Measurements from ENCODE around the gene PARD3.

The PARD3 gene

DNA sequence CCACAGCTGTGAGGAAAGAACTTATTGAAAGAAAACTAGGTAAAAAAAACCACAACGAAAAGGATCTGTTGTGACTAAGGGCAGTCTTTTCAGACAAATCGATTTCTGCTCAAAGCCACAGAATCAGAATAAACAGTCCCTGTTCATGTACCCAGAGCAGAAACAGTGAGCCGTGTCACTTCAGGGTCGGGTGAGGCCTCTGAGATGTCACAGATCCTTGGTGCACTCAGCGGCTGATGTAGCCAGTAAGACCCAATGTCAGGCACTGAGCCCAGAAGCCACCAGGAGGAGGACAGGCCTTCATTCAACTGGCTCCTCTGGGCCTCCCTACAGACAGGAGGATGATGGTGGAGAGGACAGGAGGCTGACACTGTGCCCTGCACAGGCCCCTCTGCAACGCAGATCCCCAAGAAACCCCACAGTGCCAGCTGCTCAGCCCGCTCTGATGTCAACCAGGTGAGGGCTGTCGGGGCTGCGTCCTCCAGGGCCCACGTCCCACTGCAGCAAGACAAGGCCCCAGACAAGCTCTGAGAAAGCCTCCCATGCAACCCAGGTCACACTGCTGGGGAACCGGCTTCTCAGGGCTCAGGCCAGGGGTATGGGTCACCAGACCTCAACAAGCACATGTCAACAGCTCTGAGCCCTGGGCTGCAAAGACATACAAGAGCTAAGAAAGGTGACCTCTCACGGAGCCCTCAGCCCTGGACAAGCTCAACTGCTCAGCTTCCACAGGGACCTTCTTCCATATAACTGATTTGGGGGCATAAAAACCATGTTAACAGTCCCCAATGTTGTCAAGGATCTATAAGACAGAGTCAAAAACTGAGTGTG is 190.6 kb downstream of the PARD3 start:
- DNase-seq (ENCODE audit: low read depth in 2 of 2) = no peak

DNA sequence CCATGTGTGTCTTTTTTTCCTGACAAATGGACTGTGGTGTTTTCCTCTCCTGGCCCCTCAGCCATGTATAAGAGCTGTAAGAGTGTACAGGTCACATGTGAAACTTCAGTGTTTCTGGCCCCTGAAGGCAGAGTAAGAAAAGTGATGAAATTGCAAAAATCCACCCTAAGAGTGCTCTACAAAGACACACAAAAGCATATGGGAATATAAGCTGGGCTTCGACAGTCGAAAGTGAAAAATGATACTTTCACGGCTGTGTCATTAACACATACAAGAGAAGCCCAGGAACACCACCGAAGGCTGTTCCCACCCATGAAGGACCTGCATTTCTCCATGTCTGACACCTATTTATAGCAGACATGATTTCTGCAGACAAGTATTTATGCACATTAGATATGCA is 192.2 kb downstream of the PARD3 start:
- no peak for DNase-seq (ENCODE audit: low read depth in 2 of 2)

DNA sequence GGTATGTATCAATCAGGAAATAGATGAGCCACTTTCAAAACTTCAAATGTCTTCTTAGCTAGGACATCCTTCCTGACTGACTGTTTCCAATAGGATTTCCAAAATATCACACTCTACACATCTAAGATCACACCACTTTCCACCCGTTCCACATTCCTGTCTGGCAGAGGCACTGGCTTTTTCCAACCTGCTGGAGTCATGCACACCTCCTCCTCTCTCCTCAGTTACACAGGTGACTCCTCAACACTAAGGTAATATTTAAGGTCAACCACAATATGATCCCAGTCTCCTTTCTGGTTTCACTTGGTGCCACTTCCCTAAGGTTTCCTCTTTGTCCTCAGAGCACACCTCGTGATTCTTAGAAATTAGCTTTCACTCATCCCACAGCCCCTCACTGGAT is 196.5 kb downstream of the PARD3 start:
- DNase-seq (ENCODE audit: low read depth in 2 of 2) = no peak

DNA sequence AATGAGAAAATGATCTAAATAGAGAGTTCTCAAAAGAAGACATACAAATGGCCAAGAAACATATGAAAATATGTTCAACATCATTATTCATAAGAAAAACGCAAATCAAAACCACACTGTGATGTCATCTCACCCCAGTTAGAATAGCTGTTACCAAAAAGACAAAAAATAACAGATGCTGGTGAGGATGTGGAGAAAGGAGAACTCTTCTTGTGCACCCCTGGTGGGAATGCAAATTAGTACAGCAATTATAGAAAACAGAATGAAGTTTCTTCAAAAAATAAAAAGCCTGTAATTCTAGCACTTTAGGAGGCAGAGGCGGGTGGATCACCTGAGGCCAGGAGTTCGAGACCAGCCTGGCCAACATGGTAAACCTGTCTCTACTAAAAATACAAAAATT is 199.3 kb downstream of the PARD3 start:
- no peak for DNase-seq (ENCODE audit: low read depth in 2 of 2)

DNA sequence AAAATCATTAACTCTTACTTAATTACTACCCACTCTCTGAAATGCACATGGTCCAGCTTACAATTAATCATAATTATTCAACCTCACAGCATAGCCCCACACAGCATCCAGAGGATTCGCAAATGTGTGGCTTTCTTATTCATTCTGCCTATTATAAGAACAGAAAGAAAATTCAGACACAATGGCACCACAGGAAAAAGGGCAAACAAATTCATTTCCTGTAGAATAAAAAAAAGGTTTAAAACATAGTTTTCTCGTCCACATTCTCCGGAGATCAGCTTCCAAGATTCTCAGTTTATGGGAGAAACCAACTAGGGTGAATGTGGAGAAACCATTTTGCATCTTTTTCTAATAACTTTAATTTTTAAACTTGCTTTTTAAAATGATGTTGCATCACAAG is 201.6 kb downstream of the PARD3 start:
- DNase-seq (ENCODE audit: low read depth in 2 of 2) = no peak

DNA sequence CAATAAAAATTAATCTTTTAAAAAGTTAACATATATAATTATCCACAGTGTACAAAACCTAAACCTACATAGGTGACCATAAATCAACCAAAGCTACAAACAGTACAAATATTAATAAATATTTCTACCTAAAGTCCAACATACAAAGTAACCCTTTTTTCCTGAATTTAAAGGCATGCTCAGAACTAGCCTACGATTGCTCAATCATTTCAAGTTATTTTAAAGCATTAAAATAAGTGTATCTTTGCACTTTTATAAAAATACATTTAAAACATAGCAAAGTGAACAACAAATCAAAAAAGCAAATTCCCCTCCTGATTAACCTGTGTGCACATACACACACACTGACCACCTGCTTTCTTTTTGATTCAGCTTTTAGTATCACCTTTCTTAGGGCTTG is 202.2 kb downstream of the PARD3 start:
- no peak for DNase-seq (ENCODE audit: low read depth in 2 of 2)

DNA sequence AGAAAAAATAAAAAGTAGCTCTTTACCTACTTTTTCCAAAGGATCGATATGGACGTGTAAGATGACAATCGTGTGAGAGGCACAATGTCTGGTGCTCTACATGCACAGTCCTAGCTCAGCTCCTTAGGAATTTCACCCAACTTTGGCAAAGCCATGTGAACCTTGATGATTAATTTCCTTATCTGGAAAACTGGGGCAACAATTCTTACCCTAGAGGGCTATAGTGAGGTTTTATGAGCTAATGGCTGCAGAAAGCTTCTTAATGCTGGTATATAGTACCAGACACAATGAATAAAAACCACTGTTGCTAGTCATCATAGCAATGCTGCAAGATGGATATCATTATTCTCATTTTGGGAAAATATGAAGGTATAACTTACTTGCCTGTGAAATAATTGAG is 202.7 kb downstream of the PARD3 start:
- no peak for DNase-seq (ENCODE audit: low read depth in 2 of 2)

DNA sequence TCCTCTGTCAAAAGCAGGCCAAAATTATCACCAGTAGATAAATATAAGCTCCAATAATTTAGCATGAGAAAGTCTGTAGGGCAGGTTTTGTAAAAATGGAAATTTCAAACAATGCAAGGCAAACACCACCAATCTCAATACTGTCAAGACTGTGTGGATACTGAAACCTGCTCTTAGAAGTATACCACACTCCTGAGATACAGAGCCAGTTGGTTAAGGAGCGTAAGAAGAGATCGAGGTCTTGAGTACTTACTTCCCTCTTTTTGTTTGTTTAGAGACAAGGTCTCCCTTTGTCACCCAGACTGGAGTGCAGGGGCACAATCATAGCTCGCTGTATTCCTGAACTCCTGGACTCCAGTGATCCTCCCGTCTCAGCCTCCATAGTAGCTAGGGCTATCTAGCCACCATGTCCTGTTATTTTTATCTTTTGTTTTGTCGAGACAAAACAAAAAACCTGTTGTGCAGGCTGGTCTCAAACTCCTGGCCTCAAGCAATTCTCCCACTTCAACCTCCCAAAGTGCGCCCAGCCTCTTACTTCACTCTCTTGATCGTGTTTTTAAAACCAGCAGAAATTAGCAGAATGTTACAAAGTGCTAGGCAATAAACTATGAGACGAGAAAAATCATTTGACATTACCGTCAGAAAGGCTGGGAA is 205.7 kb downstream of the PARD3 start:
- DNase-seq (ENCODE audit: low read depth in 2 of 2) = no peak

DNA sequence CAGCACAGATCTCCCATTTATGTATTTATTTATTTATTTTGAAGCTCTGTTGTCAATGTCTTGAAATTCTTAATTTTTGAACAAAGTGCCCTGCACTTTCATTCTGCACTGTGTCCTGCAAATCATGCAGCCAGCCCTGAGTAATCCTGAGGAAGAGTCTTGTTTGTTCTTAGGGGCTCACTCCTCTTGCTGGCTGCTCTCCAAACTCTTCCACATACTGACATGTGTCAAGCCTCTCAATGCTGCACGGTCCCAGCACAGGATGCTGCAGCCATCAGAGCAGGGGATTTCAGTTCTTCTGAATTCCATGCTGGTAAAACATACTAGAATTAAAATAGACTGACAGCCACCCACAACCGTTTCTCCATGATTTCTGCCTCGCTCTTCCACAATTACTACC is 207.2 kb downstream of the PARD3 start:
- no peak for DNase-seq (ENCODE audit: low read depth in 2 of 2)

DNA sequence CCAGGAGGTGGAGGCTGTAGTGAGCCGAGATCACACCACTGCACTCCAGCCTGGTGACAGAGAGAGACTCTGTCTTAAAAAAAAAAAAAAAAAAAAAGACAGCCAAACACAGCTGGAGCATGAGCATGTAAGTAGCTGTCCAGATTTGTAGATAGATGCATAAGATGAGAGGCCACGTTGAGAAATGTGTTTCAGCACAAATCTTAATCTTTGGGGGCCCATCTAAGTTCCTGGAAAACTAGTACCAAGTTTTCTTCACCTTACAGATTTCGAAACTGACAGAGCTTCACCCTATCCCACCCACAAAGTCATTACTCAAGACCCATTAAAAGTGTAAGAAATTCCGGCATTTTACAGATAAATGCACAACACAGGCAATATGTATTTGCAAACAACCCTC is 208.2 kb downstream of the PARD3 start:
- DNase-seq (ENCODE audit: low read depth in 2 of 2) = no peak

DNA sequence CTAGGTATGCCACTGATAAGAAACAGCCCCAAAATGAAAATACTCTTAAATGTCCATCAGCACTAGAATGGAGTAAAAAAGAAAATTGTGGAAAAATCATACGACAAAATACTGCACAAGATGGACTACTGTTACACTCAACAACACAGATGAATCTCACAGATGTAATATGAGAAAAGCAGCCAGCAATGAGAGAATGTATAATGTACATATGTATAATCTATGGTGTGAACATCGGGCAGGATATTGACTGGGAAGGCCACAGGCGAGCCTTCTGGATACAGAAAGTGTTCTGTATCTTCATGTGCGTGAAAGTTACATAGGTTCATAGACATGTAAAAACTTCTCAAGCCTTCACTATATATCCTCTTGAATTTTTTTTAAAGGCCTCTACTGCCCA is 212.6 kb downstream of the PARD3 start:
- no peak for DNase-seq (ENCODE audit: low read depth in 2 of 2)

DNA sequence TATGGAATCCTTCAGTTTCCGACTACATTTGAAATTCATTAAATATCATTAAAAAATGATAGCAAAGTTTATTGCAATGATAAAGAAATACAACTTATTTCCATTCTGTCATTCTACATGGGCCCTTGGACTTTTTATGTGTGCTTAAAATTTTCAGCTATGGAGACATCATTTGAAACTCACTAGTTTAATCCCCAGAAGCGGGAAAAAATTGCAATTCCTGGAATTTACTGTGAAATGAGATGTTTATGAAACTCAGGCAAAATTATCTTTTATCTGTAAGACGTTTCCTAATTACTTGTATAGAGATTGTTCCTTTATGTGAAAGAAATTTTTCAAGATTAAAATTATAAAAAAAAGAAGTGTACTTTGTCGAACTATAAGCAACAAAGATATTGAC is 213.4 kb downstream of the PARD3 start:
- DNase-seq (ENCODE audit: low read depth in 2 of 2) = no peak

DNA sequence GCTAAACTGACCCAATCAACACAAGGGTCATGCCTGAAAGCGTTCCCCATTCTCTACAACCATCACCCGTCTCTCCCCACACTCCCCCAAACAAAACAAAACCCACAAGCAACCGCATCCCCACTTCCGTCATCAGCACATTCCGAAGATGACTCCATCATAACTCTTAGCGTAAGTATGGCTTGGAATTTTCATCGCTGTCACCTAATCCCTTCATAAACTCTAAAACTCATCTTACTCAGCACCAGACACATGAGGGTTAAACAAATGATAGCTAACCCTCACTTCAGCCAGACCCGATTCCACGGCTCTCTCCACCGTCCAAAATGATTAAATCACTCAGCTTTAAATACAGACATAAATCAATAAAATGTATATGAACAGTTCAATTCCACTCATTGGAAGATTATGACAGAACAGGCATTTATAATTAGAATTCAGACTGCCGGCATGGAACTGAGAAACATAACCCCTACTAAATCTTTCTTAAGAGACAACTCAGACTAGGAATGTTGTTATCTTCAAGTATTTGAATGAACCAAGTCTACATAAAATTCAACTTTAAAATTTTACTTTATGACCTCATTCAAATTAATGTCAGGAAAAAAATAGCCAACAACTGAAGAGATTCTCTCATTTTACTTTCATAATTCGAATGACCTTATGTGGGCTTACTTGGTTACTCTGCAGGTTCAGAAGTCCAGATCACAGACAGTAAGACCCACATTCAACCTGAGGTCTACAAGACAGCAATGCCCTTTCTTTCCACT is 215.9 kb downstream of the PARD3 start:
- no peak for DNase-seq (ENCODE audit: low read depth in 2 of 2)

DNA sequence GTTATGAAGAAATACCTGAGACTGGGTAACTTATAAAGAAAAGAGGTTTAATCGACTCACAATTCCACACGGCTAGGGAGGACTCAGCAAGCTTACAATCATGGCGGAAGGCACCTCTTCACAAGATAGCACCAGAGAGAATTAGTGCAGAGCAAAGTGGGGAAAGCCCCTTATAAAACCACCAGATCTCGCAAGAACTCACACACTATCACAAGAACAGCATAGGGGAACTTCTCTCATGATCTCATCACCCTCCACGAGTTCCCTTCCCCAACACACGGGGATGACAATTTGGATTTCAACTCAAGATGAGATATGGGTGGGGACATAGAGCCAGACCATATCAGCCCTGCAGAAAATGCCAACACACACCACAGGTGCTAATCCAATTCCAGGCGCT is 218.7 kb downstream of the PARD3 start:
- no peak for DNase-seq (ENCODE audit: low read depth in 2 of 2)

DNA sequence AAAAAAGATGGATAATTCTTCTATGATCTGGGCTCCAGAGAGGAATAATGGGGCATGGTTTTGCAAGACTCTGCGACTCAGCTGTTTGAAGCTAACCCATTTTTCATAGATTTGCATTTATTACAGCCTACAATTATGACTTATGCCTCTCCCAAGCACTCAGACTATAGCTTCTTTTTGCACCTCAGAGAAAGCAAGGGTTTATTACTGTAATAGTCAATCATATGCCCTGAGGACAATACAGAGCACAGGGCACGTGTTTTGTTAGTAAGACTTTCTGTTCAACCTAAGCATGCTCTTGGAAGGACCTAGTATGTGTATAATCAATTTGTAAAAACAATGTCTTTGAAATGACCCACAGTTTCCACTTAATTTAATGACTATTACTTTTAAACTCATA is 221.2 kb downstream of the PARD3 start:
- no peak for DNase-seq (ENCODE audit: low read depth in 2 of 2)

DNA sequence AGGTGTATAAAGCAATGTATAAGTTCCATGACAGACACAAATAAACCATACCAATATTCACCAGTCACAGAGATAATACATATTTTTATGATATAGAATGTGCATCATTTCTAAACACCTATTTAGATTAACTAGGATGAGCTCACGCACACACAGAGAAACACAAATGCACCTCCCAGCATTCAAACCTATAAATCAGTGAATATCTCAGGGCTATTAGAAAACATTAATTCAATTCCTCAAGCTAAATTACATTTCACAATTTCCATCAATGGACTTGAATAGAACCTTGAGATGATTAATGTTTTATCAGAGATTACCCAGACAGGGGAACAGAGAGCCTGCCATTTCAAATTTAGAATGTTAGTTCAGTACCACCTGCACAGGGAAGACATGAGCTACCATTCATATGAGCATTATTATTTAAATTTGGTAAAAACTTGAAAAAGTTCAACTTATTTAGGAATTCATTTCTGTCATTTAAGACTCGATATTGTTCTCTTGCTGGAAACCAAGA is 221.7 kb downstream of the PARD3 start:
- no peak for DNase-seq (ENCODE audit: low read depth in 2 of 2)

DNA sequence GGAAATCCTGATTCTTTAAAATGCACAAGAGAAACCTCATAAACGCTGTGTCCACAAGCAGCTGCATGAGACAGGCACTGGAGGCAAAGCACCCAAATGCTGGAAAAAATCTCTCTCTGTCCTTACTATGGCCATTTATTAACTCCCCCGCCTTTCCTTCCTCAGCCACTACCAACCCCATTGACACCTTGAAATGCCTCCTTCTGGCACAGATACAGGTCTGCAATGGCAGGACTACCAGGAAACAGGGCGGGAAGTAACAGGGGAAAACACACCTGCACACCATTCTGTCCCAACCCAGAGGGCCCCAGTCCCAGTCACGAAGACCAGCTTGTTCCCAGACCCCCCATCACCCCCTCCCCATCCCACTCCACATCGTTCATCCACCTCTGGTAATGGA is 224.3 kb downstream of the PARD3 start:
- no peak for DNase-seq (ENCODE audit: low read depth in 2 of 2)

DNA sequence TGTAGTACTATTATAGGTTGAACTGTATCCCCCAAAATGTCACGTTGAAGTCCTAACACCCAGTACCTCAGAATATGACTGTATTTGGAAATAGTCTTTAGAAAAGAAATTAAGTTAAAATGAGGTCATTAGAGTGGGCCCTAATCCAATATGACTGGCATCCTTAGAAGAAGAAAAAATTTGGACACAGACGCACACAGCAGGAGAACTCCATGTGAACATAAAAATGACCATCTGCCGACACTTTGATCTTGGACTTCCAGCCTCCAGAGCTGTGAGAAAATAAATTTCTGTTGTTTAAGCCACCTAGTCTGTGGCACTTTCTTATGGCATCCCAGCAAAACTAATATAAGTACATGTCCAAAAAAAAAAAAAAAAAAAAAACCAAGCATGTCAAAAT is 225.8 kb downstream of the PARD3 start:
- DNase-seq (ENCODE audit: low read depth in 2 of 2) = no peak

DNA sequence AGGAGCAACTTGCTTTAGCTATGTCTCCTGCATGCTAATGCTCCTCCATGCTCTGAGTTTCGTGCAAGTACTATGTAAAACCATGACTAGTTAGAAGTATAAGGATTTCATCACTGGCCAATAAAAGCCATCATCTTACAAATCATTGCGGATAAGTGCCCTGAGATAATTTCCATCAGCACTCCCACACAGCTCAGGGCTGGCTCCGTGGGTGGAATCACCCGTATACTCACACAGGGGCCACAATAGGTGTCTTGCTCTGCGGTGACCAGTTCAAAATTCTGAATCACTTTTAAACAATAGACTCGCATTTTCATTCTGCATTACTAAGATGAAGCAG is 227.4 kb downstream of the PARD3 start:
- no peak for DNase-seq (ENCODE audit: low read depth in 2 of 2)

DNA sequence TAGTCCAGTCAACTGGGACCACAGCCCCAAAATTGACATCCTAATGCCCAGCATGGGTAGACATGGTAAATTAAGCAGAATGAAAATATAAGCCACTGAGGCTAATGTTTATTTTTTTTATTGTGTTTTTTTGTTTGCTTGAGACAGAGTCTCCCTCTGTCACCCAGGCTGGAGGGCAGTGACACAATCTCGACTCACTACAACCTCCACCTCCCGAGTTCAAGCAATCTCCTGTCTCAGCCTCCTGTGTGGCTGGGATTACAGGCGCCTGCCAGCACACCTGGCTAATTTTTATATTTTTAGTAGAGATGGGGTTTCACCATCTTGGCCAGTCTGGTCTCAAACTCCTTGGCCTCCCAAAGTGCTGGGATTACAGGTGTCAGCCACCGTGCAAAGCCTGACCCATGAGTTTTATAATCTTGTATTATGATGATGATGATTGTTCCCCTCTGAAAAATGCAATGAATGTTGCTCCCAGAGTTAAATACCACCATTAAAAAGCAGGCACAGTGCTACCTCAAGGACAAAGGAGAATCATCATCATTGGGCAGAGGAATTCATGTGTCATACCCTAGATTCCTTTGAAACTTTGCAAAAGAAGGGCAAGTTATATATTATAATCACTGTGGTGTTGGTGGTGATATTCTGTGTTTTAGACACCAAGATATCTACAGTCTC is 228.0 kb downstream of the PARD3 start:
- DNase-seq (ENCODE audit: low read depth in 2 of 2) = no peak

DNA sequence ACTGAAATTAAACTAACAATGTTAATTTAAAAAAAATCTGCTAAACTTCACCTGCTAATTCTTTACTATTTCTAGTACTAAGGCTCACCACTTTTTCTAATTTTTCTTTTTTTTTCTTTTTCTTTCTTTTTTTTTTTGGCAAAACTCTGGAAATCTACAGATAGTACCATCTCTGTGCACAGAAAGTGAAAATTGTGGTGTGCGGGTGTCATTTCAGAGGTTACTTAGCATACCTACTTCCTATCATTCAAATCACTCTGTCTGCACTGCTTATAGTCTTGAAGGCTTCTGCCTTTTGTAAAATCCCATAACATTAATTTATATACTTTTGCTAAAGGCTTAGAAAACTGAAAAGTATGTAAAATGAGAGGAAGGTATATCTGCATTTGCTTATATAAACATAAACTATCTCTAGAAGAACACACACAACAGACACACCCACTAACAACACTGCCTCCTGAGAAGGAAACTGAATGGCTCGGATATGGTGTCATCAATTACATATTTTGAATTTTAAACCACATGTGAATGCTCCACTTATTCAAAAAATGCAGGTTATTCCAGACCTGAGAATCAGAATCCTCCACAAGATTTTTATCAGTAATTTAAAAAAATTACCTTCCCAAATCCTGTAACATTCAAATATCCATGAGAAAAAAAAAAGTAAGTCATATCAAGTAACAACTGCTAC is 229.5 kb downstream of the PARD3 start:
- DNase-seq (ENCODE audit: low read depth in 2 of 2) = no peak

DNA sequence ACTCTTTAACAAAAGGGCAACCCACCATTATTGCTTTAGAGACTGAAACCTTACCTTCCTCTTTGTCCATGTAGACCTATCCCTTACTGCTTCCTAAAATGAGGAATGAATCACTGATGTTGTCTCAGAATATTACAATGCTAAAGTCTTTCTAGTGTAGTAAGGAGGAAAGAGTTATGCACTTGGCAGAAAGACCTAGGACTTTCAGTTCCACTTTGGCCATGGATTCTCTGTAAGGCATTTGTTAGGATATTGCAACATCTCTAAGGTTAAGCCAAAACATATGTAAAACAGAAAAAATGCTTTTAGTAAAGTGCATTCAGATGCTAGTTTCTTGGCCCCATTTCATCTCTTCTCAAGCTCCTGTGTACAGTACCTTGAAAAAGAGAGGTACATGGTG is 230.9 kb downstream of the PARD3 start:
- DNase-seq (ENCODE audit: low read depth in 2 of 2) = no peak
